CD4-positive, alpha-beta T cell (primary cell): ENCODE results near the gene CXCL17. TPM values are rescaled to one million over a fixed set of nuclear protein-coding genes. Genes with fewer than 3 reads are reported as not detected.
"Not testable (repeated sequence)": the region's sequence is repeated elsewhere in the genome, so short reads cannot be mapped to it uniquely, and the experiment has no call there.

ENCODE experiments used
- ATAC-seq: fragments of 200-7000 bp; cut with Tn5 transposase; one replicate; pipeline ENCODE4 v1.10.0; 2022; ENCODE audit warnings: mild to moderate bottlenecking; ENCODE audit not compliant: poor library complexity
- CTCF ChIA-PET: fragments of 350-600 bp; sonication (Branson Sonifier 250); formaldehyde crosslinking; loops from one replicate; lab custom pipeline; 2021; ENCODE audit warnings: antibody characterized with exemption, inconsistent platforms; lab: Charles Lee
- POLR2A ChIA-PET: fragments of 350-600 bp; sonication (Branson Sonifier 250); formaldehyde crosslinking; loops from one replicate; lab custom pipeline; 2021; ENCODE audit warnings: antibody characterized with exemption, inconsistent platforms; lab: Charles Lee
- DNase-seq, 14 experiments: peaks; one replicate each; pipeline ENCODE4 v3.0.0-alpha.2; 2013 to 2020; ENCODE audit warnings: mixed read lengths in 2 of 14
- H3K27ac ChIP-seq, 2 donors: one replicate each; pipeline versions ENCODE4 v1.5.1 to v1.7.0; 2013; ENCODE audit warnings: low read length in 2 of 2, low read depth in 1 of 2, mild to moderate bottlenecking in 1 of 2
- H3K27me3 ChIP-seq, 2 experiments: 1 replicate in 1 of 2; 2 replicates in 1 of 2; pipeline versions ENCODE4 v1.6.1 to v1.7.0; 2013; ENCODE audit warnings: low read length in 2 of 2, control low read depth in 1 of 2, mild to moderate bottlenecking in 1 of 2, moderate library complexity in 1 of 2; ENCODE audit not compliant: insufficient read depth in 2 of 2, control insufficient read depth in 1 of 2
- H3K36me3 ChIP-seq: one replicate; pipeline ENCODE4 v1.6.1; 2013; ENCODE audit warnings: low read length, control low read depth; ENCODE audit not compliant: insufficient read depth
- H3K4me1 ChIP-seq: one replicate; pipeline ENCODE4 v1.6.1; 2013; ENCODE audit warnings: low read length, control low read depth; ENCODE audit not compliant: insufficient read depth
- H3K4me3 ChIP-seq: one replicate; pipeline ENCODE4 v1.5.1; 2013; ENCODE audit warnings: mild to moderate bottlenecking, low read length, moderate library complexity
- H3K9me3 ChIP-seq, 2 experiments: 1 replicate in 1 of 2; 2 replicates in 1 of 2; pipeline versions ENCODE4 v1.6.1 to v1.7.0; 2013; ENCODE audit warnings: low read length in 2 of 2, mild to moderate bottlenecking in 2 of 2, control low read depth in 1 of 2, moderate library complexity in 1 of 2; ENCODE audit not compliant: control insufficient read depth in 1 of 2, insufficient read depth in 1 of 2
- H3K27ac Mint-ChIP-seq: one replicate; pipeline ENCODE4 v1.8.0; 2020; ENCODE audit warnings: mixed read lengths
- H3K27me3 Mint-ChIP-seq: one replicate; pipeline ENCODE4 v1.8.0; 2021; ENCODE audit warnings: mixed read lengths
- H3K36me3 Mint-ChIP-seq: one replicate; pipeline ENCODE4 v1.8.0; 2021; ENCODE audit warnings: low read depth, mixed read lengths
- H3K4me1 Mint-ChIP-seq: one replicate; pipeline ENCODE4 v1.8.0; 2021; ENCODE audit warnings: low read depth, mixed read lengths
- H3K4me3 Mint-ChIP-seq: one replicate; pipeline ENCODE4 v1.8.0; 2020; ENCODE audit warnings: mild to moderate bottlenecking, mixed read lengths
- H3K9me3 Mint-ChIP-seq: one replicate; pipeline ENCODE4 v1.8.0; 2020; ENCODE audit warnings: mixed read lengths
- intact Hi-C, 2 experiments: fragments of 100-400 bp; cut with DNase I in 1 of 2; cut with micrococcal nuclease in 1 of 2; formaldehyde crosslinking; loops; one replicate each; pipeline versions ENCODE4 v1.15.1 to v1.9.0; 2023 to 2025; cut with DNase I, micrococcal nuclease
- total RNA-seq, 174 experiments: library from RNA in 2 of 174; stranded (reverse) in 2 of 174; gene quantifications; one replicate each; pipeline ENCODE4 v1.2.3 and lab custom pipeline; 2021 to 2026
- TF ChIP-seq, protein P1 (sequence below): fragments of 200-600 bp; IDR thresholded peaks from one replicate; pipeline ENCODE4 v1.8.0; 2022; ENCODE audit warnings: antibody characterized with exemption, mild to moderate bottlenecking

CXCL17 gene
- total RNA-seq, 2 experiments from 2014 or later: not detected

GRCh38 chr19:42487032-42487797 is 44.5 kb upstream of the CXCL17 start:
- ChIA-PET CTCF (no interaction called here), POLR2A (no interaction called here)
- Mint-ChIP-seq H3K27me3 (no peaks in the 10 kb centered on the region), H3K27ac (no peak overlapping the region), H3K9me3 (no peaks in the 10 kb centered on the region), H3K4me1 (peaks cover 4% of the 10 kb centered on the region), H3K4me3 (no peak overlapping the region), H3K36me3 (no peaks in the 10 kb centered on the region)
- no peaks in the 10 kb centered on the region for H3K36me3 ChIP-seq
- no peaks in the 10 kb centered on the region for H3K27me3 ChIP-seq
- ATAC-seq (no peak), DNase-seq (no peak)
- H3K9me3 ChIP-seq: no peaks in the 10 kb centered on the region
- H3K4me3 ChIP-seq: no peak overlapping the region
- TF ChIP-seq, protein P1, sequence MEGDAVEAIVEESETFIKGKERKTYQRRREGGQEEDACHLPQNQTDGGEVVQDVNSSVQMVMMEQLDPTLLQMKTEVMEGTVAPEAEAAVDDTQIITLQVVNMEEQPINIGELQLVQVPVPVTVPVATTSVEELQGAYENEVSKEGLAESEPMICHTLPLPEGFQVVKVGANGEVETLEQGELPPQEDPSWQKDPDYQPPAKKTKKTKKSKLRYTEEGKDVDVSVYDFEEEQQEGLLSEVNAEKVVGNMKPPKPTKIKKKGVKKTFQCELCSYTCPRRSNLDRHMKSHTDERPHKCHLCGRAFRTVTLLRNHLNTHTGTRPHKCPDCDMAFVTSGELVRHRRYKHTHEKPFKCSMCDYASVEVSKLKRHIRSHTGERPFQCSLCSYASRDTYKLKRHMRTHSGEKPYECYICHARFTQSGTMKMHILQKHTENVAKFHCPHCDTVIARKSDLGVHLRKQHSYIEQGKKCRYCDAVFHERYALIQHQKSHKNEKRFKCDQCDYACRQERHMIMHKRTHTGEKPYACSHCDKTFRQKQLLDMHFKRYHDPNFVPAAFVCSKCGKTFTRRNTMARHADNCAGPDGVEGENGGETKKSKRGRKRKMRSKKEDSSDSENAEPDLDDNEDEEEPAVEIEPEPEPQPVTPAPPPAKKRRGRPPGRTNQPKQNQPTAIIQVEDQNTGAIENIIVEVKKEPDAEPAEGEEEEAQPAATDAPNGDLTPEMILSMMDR: no peak
- no peaks in the 10 kb centered on the region for H3K4me1 ChIP-seq
- H3K27ac ChIP-seq: no peak overlapping the region
- intact Hi-C loops: loop anchor here in 1 of 2 experiments (2.0 kb wide), 1 partner anchor 34 kb away; no protein-coding TSS in a partner anchor

DNA sequence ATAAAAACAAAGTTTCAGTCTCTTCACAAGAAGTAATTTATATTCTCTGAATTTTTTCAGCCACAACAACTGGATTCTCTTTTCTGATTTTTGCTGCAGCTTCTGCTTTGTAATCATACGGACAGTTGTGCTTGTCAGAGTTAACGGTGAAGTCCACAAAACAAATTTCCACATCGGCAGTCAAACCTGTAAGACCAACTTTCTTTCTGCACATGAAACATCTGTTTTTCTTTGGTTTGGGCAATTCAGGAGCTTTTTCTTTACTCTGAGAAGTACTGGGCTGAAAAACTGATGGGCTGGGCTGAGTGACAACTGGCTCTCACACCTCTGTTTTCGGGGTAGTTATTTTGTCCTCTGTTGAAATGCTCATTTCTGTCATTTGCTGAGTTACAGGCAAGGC is 42.3 kb upstream of the CXCL17 start:
- CTCF ChIA-PET: not testable (repeated sequence)

GRCh38 chr19:42480335-42481095 is 37.8 kb upstream of the CXCL17 start:
- Mint-ChIP-seq H3K9me3 (no peaks in the 10 kb centered on the region), H3K36me3 (no peaks in the 10 kb centered on the region), H3K4me1 (peaks cover 20% of the 10 kb centered on the region), H3K27ac (peak overlapping the region; percentile 42), H3K27me3 (no peaks in the 10 kb centered on the region), H3K4me3 (peak overlapping the region; percentile 61)
- peaks cover 18% of the 10 kb centered on the region for H3K4me1 ChIP-seq
- TF ChIP-seq, protein P1: no peak
- ChIA-PET POLR2A (no interaction called here), CTCF (interaction anchor here (0.7 kb wide), 1 partner anchor 29 kb away, joined by 5 read pairs; no protein-coding TSS in a partner anchor)
- no peak overlapping the region for H3K27ac ChIP-seq
- H3K36me3 ChIP-seq: no peaks in the 10 kb centered on the region
- intact Hi-C loops: no loop called here
- no peak for ATAC-seq
- H3K4me3 ChIP-seq: no peak overlapping the region
- H3K27me3 ChIP-seq: no peaks in the 10 kb centered on the region
- DNase-seq: peak in 6 of 14 experiments; percentile 0 to 55 (median 11)
- H3K9me3 ChIP-seq: no peaks in the 10 kb centered on the region

More for the DNA sequence above, 42.3 kb upstream of the CXCL17 start:
- H3K4me1 Mint-ChIP-seq: peaks cover 20% of the 10 kb centered on the region
- intact Hi-C loops, H3K36me3 ChIP-seq, H3K27me3 Mint-ChIP-seq, DNase-seq, H3K9me3 ChIP-seq, POLR2A ChIA-PET, H3K4me3 ChIP-seq, H3K27ac ChIP-seq, H3K4me3 Mint-ChIP-seq, H3K9me3 Mint-ChIP-seq, ATAC-seq, H3K27me3 ChIP-seq, H3K36me3 Mint-ChIP-seq, H3K27ac Mint-ChIP-seq: not testable (repeated sequence)
- H3K4me1 ChIP-seq: peaks cover 14% of the 10 kb centered on the region
